IMR-90 (cell line): ENCODE measurements around the gene HS3ST6. TPM values are rescaled to one million over a fixed set of nuclear protein-coding genes. Genes with fewer than 3 reads are reported as not detected.
"Not testable (repeated sequence)": the region's sequence is repeated elsewhere in the genome, so short reads cannot be mapped to it uniquely, and the experiment has no call there.

Experiments
- ATAC-seq: fragments of 200-7000 bp; cut with Tn5 transposase; 2 replicates; pipeline ENCODE4 v1.9.1; 2020; ENCODE audit warnings: low read depth, mild to moderate bottlenecking, moderate library complexity
- BruUV-seq: library from RNA; stranded (reverse); fragments of 400-500 nt; replicated peaks from 2 replicates; lab custom pipeline; 2021; lab: Mats Ljungman, UMichigan
- CTCF ChIA-PET: fragments of 300-600 bp; formaldehyde crosslinking; extraction: SDS; loops from one replicate; lab custom pipeline; 2021; ENCODE audit warnings: antibody characterized with exemption; lab: Yijun Ruan, JAX
- POLR2A ChIA-PET: fragments of 300-600 bp; sonication (Branson Sonifier 250); formaldehyde crosslinking; loops from one replicate; lab custom pipeline; 2022; ENCODE audit warnings: antibody characterized with exemption; ENCODE audit not compliant: unreplicated experiment; lab: Charles Lee
- DNase-seq: peaks from one replicate; pipeline ENCODE4 v3.0.0; 2013
- H2AFZ ChIP-seq: replicated peaks from 2 replicates; pipeline ENCODE3; 2013; ENCODE audit warnings: low read length, mild to moderate bottlenecking; ENCODE audit not compliant: poor library complexity
- H2AK5ac ChIP-seq: 2 replicates; pipeline ENCODE4 v1.6.1; 2013; ENCODE audit warnings: low read depth, low read length, inconsistent platforms
- H2AK9ac ChIP-seq: replicated peaks from 2 replicates; pipeline ENCODE3; 2013; ENCODE audit warnings: mild to moderate bottlenecking, low read depth, low read length, moderate library complexity; ENCODE audit not compliant: poor library complexity
- H2BK120ac ChIP-seq: 2 replicates; pipeline ENCODE4 v1.6.1; 2013; ENCODE audit warnings: low read depth, low read length, inconsistent platforms
- H2BK15ac ChIP-seq: 3 replicates; pipeline ENCODE4 v1.6.1; 2013; ENCODE audit warnings: low read depth, low read length, inconsistent platforms
- H2BK20ac ChIP-seq: 2 replicates; pipeline ENCODE4 v1.6.1; 2013; ENCODE audit warnings: low read depth, mild to moderate bottlenecking, inconsistent platforms, low read length, moderate library complexity
- H2BK5ac ChIP-seq: 2 replicates; pipeline ENCODE4 v1.6.1; 2013; ENCODE audit warnings: mild to moderate bottlenecking, low read depth, low read length, inconsistent platforms; ENCODE audit not compliant: poor library complexity, severe bottlenecking
- H3K14ac ChIP-seq: replicated peaks from 2 replicates; pipeline ENCODE4 v1.6.1; 2013; ENCODE audit warnings: low read depth, low read length, inconsistent platforms
- H3K18ac ChIP-seq: 2 replicates; pipeline ENCODE4 v1.6.1; 2013; ENCODE audit warnings: low read depth, low read length, control low read depth
- H3K23ac ChIP-seq: 2 replicates; pipeline ENCODE4 v1.6.1; 2013; ENCODE audit warnings: low read depth, low read length, inconsistent platforms
- H3K27ac ChIP-seq: 2 replicates; pipeline ENCODE4 v1.5.1; 2013; ENCODE audit warnings: mild to moderate bottlenecking, control low read depth, low read length; ENCODE audit not compliant: insufficient read depth
- H3K27me3 ChIP-seq: 2 replicates; pipeline ENCODE4 v1.6.1; 2013; ENCODE audit warnings: low read length; ENCODE audit not compliant: control insufficient read depth, insufficient read depth
- H3K36me3 ChIP-seq: 2 replicates; pipeline ENCODE4 v1.6.1; 2013; ENCODE audit warnings: low read length, mixed read lengths; ENCODE audit not compliant: control insufficient read depth, insufficient read depth
- H3K4ac ChIP-seq: 2 replicates; pipeline ENCODE4 v1.6.1; 2013; ENCODE audit warnings: low read depth, low read length, inconsistent platforms
- H3K4me1 ChIP-seq: 2 replicates; pipeline ENCODE4 v1.6.1; 2013; ENCODE audit warnings: low read length, mixed read lengths; ENCODE audit not compliant: control insufficient read depth, insufficient read depth
- H3K4me2 ChIP-seq: 2 replicates; pipeline ENCODE4 v1.6.1; 2013; ENCODE audit warnings: low read depth, mild to moderate bottlenecking, control low read depth, low read length, moderate library complexity
- H3K4me3 ChIP-seq: 2 replicates; pipeline ENCODE4 v1.5.1; 2013; ENCODE audit warnings: low read depth, mild to moderate bottlenecking, control low read depth, low read length, moderate library complexity; ENCODE audit not compliant: insufficient read depth
- H3K56ac ChIP-seq: 2 replicates; pipeline ENCODE4 v1.6.1; 2013; ENCODE audit warnings: low read length, inconsistent platforms; ENCODE audit not compliant: insufficient read depth; ENCODE audit errors: extremely low read depth
- H3K79me1 ChIP-seq, 2 experiments: 2 replicates each; pipeline ENCODE4 v1.6.1; 2013; ENCODE audit warnings: low read length in 2 of 2, inconsistent platforms in 1 of 2, low read depth in 1 of 2
- H3K9ac ChIP-seq: 2 replicates; pipeline ENCODE4 v1.6.1; 2013; ENCODE audit warnings: low read depth, low read length, control low read depth
- H3K9me1 ChIP-seq: 2 replicates; pipeline ENCODE4 v1.6.1; 2013; ENCODE audit warnings: low read length, inconsistent platforms; ENCODE audit not compliant: insufficient read depth
- H3K9me3 ChIP-seq: 2 replicates; pipeline ENCODE4 v1.6.1; 2013; ENCODE audit warnings: low read length; ENCODE audit not compliant: control insufficient read depth, insufficient read depth
- H4K20me1 ChIP-seq: 2 replicates; pipeline ENCODE4 v1.6.1; 2013; ENCODE audit warnings: low read length, inconsistent platforms; ENCODE audit not compliant: insufficient read depth
- H4K5ac ChIP-seq: 2 replicates; pipeline ENCODE4 v1.6.1; 2013; ENCODE audit warnings: mild to moderate bottlenecking, low read depth, low read length, control low read depth
- H4K8ac ChIP-seq, 2 experiments: 2 replicates each; pipeline ENCODE4 v1.6.1; 2013; ENCODE audit warnings: low read depth in 2 of 2, low read length in 2 of 2, control low read depth in 1 of 2, inconsistent platforms in 1 of 2
- H4K91ac ChIP-seq: 2 replicates; pipeline ENCODE4 v1.6.1; 2013; ENCODE audit warnings: low read depth, low read length, inconsistent platforms; ENCODE audit not compliant: insufficient read depth
- WGBS, 2 experiments: methylation state at CpG; one replicate each; pipeline versions ENCODE4 v1.1.5 to v1.1.7; 2013; ENCODE audit warnings: missing lambda C conversion rate in 2 of 2; ENCODE audit not compliant: insufficient read length in 1 of 2; ENCODE audit errors: extremely low coverage in 2 of 2; 5-methylcytosine and 5-hydroxymethylcytosine counted together
- dilution Hi-C: fragments of 300-500 bp; cut with HindIII; formaldehyde crosslinking; loops from one replicate; pipeline ENCODE4 v1.14.3; 2018; ENCODE audit warnings: low sequenced_read_pairs; ENCODE audit not compliant: unreplicated experiment
- in situ Hi-C: fragments of 300-500 bp; cut with MboI; formaldehyde crosslinking; loops from 3 replicates; pipeline ENCODE4 v1.14.3; 2019; ENCODE audit warnings: low sequenced_read_pairs, inconsistent platforms, mixed read lengths
- intact Hi-C: fragments of 100-400 bp; cut with micrococcal nuclease; formaldehyde crosslinking; loops from 2 replicates; pipeline ENCODE4 v1.10.0; 2022
- polyA plus RNA-seq, 3 experiments: library from polyadenylated mRNA; depleted of rRNA; stranded (reverse); fragments of >200 nt; gene quantifications; 2 replicates each; pipeline ENCODE4 v1.2.3, GENCODE V29; 2012; ENCODE audit warnings: low replicate concordance in 1 of 3
- total RNA-seq: library from RNA; depleted of rRNA; stranded (reverse); fragments of >200 nt; gene quantifications from 2 replicates; pipeline ENCODE4 v1.2.3, GENCODE V29; 2012

HS3ST6 gene
- total and polyA plus RNA-seq, 2 of the 4 experiments (the other 2 are of a cell fraction) = not detected

DNA sequence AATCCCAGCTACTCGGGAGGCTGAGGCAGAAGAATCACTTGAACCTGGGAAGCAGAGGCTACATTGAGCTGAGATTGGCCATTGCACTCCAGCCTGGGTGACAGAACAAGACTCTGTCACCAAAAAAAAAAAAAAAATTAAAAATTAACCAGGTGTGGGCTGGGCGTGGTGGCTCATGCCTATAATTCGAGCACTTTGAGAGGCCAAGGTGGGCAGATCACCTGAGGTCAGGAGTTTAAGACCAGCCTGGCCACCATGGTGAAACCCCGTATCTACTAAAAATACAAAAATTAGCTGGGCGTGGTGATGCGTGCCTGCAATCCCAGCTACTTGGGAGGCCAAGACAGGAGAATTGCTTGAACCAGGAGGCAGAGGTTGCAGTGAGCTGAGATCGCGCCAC lies 21.6 kb upstream of the HS3ST6 start:
- H3K4me1 ChIP-seq, H3K56ac ChIP-seq, H4K8ac ChIP-seq, H3K18ac ChIP-seq, intact Hi-C loops, H3K4me3 ChIP-seq, H2BK120ac ChIP-seq, DNase-seq, H3K9ac ChIP-seq, dilution Hi-C loops, H3K14ac ChIP-seq, H4K91ac ChIP-seq, H3K4ac ChIP-seq, H2BK5ac ChIP-seq, H3K4me2 ChIP-seq, BruUV-seq, H4K20me1 ChIP-seq, H3K9me3 ChIP-seq, CTCF ChIA-PET, H4K5ac ChIP-seq, ATAC-seq, H2BK15ac ChIP-seq, H3K23ac ChIP-seq, H3K27ac ChIP-seq, H2AK9ac ChIP-seq, in situ Hi-C loops, H2BK20ac ChIP-seq, H3K27me3 ChIP-seq, POLR2A ChIA-PET, H2AFZ ChIP-seq, H3K9me1 ChIP-seq, H2AK5ac ChIP-seq: not testable (repeated sequence)
- Histone ChIP-seq H3K36me3 (peaks cover 23% of the 10 kb centered on the region), H3K79me1 (peaks cover 9 to 13% of the 10 kb centered on the region in 2 experiments; a peak in 3 of 4 replicates)
- WGBS, 2 experiments = 93% methylated on average over 3 of the region's 8 CpGs; no CpG with 5 or more reads in 1 of the 2 experiments
